COLO668 (cell line): ENCODE data around the gene CSTPP1.
"Not testable (repeated sequence)": the region's sequence is repeated elsewhere in the genome, so short reads cannot be mapped to it uniquely, and the experiment has no call there.

Source experiments
- DNase-seq: peaks from one replicate; lab custom pipeline; 2025; ENCODE audit not compliant: unreplicated experiment; lab: John Stamatoyannopoulos, UW

The CSTPP1 gene

GRCh38 chr11:46987183-46987582 lies 50.6 kb downstream of the CSTPP1 start:
- no peak for DNase-seq

GRCh38 chr11:46989810-46990487 lies 53.4 kb downstream of the CSTPP1 start:
- not testable (repeated sequence) for DNase-seq

GRCh38 chr11:46991391-46991790 lies 54.8 kb downstream of the CSTPP1 start:
- no peak for DNase-seq

GRCh38 chr11:46992386-46992785 lies 55.8 kb downstream of the CSTPP1 start:
- DNase-seq = not testable (repeated sequence)

GRCh38 chr11:46997796-46998195 lies 61.2 kb downstream of the CSTPP1 start:
- DNase-seq = not testable (repeated sequence)

GRCh38 chr11:46999217-46999616 lies 62.7 kb downstream of the CSTPP1 start:
- DNase-seq = no peak

GRCh38 chr11:47000033-47000432 lies 63.5 kb downstream of the CSTPP1 start:
- no peak for DNase-seq

GRCh38 chr11:47001781-47002181 lies 65.2 kb downstream of the CSTPP1 start:
- DNase-seq = no peak

GRCh38 chr11:47002390-47002789 lies 65.8 kb downstream of the CSTPP1 start:
- DNase-seq = no peak

GRCh38 chr11:47003180-47003877 lies 66.8 kb downstream of the CSTPP1 start:
- no peak for DNase-seq

- peak; percentile 52 for DNase-seq
These were observed 68.1 kb downstream of the CSTPP1 start for GRCh38 chr11:47004595-47005033.

- DNase-seq = no peak
These were observed 68.9 kb downstream of the CSTPP1 start for GRCh38 chr11:47005441-47005840.

- DNase-seq = no peak
These were observed 71.0 kb downstream of the CSTPP1 start for GRCh38 chr11:47007579-47007978.

- DNase-seq = no peak
These were observed 73.6 kb downstream of the CSTPP1 start for GRCh38 chr11:47010179-47010578.

GRCh38 chr11:47014097-47014496 lies 77.5 kb downstream of the CSTPP1 start:
- no peak for DNase-seq

- no peak for DNase-seq
These were observed 82.1 kb downstream of the CSTPP1 start for GRCh38 chr11:47018637-47019036.

- DNase-seq = no peak
These were observed 84.4 kb downstream of the CSTPP1 start for GRCh38 chr11:47020793-47021526.

- DNase-seq = no peak
These were observed 84.9 kb downstream of the CSTPP1 start for GRCh38 chr11:47021527-47021818.

- no peak for DNase-seq
These were observed 85.4 kb downstream of the CSTPP1 start for GRCh38 chr11:47021965-47022364.

GRCh38 chr11:47028195-47029093 lies 91.9 kb downstream of the CSTPP1 start:
- DNase-seq = no peak

GRCh38 chr11:47033439-47033838 lies 96.9 kb downstream of the CSTPP1 start:
- DNase-seq = no peak
